Central memory CD8-positive, alpha-beta T cell (primary cell): ENCODE data around the gene DLG5.

Source experiments
- ATAC-seq: fragments of 150-1000 bp; cut with Tn5 transposase; replicated peaks from 2 replicates; pipeline ENCODE4 v1.10.0; 2022; ENCODE audit warnings: mild to moderate bottlenecking, moderate FRiP score, moderate number of reproducible peaks; ENCODE audit not compliant: poor library complexity, severe bottlenecking; ENCODE audit errors: extremely low read depth
- DNase-seq, 2 donors: peaks; one replicate each; pipeline ENCODE4 v3.0.0; 2021; ENCODE audit warnings: low spot score in 2 of 2
- H3K27ac Mint-ChIP-seq: one replicate; pipeline ENCODE4 v1.8.0; 2022; ENCODE audit warnings: low read depth, mild to moderate bottlenecking, moderate library complexity, mixed read lengths
- H3K27me3 Mint-ChIP-seq: one replicate; pipeline ENCODE4 v1.8.0; 2022; ENCODE audit warnings: mixed read lengths
- H3K36me3 Mint-ChIP-seq: one replicate; pipeline ENCODE4 v1.8.0; 2022; ENCODE audit warnings: mild to moderate bottlenecking, moderate library complexity, mixed read lengths; ENCODE audit not compliant: insufficient read depth
- H3K4me1 Mint-ChIP-seq: one replicate; pipeline ENCODE4 v1.8.0; 2022; ENCODE audit warnings: mixed read lengths
- H3K4me3 Mint-ChIP-seq: one replicate; pipeline ENCODE4 v1.8.0; 2022; ENCODE audit warnings: mild to moderate bottlenecking, moderate library complexity, mixed read lengths
- H3K9me3 Mint-ChIP-seq: one replicate; pipeline ENCODE4 v1.8.0; 2022; ENCODE audit warnings: mixed read lengths

Gene DLG5

DNA sequence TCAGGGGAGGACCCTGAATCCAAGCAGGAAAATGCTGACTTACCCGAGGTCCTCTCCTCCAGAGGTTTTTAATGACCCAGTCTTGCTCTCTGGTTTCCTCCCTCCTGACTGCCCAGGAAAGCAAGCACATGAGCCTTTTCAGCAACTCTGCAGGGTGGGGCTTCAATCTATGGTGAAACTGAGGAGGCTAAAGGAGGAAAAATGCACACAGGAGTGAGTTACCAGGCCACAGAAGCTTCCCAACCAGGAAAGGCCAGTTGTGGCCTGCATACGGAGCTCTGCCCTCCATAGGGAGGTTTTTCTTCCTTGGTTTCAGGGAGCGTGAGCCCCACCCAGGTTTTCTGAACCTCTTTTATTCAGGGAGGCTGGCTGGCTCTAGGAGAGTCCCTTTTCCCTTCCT, 14.1 kb upstream of the DLG5 start:
- H3K9me3 Mint-ChIP-seq: no peaks in the 10 kb centered on the region
- no peak for ATAC-seq

GRCh38 chr10:77940225-77940624, 13.7 kb upstream of the DLG5 start:
- DNase-seq: no peak
- no peak for ATAC-seq
- Mint-ChIP-seq H3K36me3 (no peaks in the 10 kb centered on the region), H3K27ac (no peak overlapping the region), H3K4me1 (no peaks in the 10 kb centered on the region), H3K4me3 (no peak overlapping the region), H3K27me3 (peaks cover 21% of the 10 kb centered on the region), H3K9me3 (no peaks in the 10 kb centered on the region)

More for the DNA sequence above, 14.1 kb upstream of the DLG5 start:
- Mint-ChIP-seq H3K27ac (no peak overlapping the region), H3K4me3 (no peak overlapping the region), H3K4me1 (no peaks in the 10 kb centered on the region), H3K27me3 (peaks cover 22% of the 10 kb centered on the region), H3K36me3 (no peaks in the 10 kb centered on the region)
- DNase-seq: no peak

DNA sequence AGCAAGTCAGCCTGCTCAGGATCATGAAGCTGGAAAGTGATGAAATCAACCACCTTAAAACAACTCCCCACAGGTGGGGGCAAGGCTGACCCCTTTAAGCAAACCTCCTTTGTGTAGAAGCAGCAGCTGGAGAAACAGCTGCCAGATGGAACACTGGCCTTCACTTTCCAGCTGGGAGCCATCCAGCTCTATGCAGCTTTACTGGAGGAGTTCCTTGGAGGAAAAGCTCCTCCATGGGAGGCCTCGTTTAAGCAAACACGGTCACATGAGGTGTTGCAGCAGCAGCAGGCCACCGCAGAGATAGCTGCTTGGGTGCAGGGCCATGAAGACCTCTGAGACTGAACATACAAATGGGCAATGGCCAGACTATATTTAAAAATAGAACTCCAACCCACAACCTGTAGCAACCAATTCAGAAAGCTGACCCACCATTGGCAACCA, 13.0 kb upstream of the DLG5 start:
- H3K4me3 Mint-ChIP-seq: no peak overlapping the region
- no peaks in the 10 kb centered on the region for H3K9me3 Mint-ChIP-seq
- DNase-seq: no peak
- H3K27ac Mint-ChIP-seq: no peak overlapping the region
- peaks cover 2% of the 10 kb centered on the region for H3K36me3 Mint-ChIP-seq
- H3K27me3 Mint-ChIP-seq: peaks cover 15% of the 10 kb centered on the region
- no peaks in the 10 kb centered on the region for H3K4me1 Mint-ChIP-seq
- no peak for ATAC-seq

- H3K27ac Mint-ChIP-seq: no peak overlapping the region
- H3K4me1 Mint-ChIP-seq: no peaks in the 10 kb centered on the region
- DNase-seq (no peak), ATAC-seq (no peak)
- H3K36me3 Mint-ChIP-seq: peaks cover 2% of the 10 kb centered on the region
- H3K27me3 Mint-ChIP-seq: no peaks in the 10 kb centered on the region
- no peak overlapping the region for H3K4me3 Mint-ChIP-seq
- H3K9me3 Mint-ChIP-seq: no peaks in the 10 kb centered on the region
Measured at GRCh38 chr10:77936697-77937567, 10.4 kb upstream of the DLG5 start.

GRCh38 chr10:77932016-77932715, 5.6 kb upstream of the DLG5 start:
- Mint-ChIP-seq H3K4me3 (no peak overlapping the region), H3K27ac (no peak overlapping the region), H3K9me3 (no peaks in the 10 kb centered on the region), H3K27me3 (peaks cover 27% of the 10 kb centered on the region), H3K4me1 (peaks cover 8% of the 10 kb centered on the region), H3K36me3 (peaks cover 2% of the 10 kb centered on the region)
- no peak for ATAC-seq
- DNase-seq: no peak

DNA sequence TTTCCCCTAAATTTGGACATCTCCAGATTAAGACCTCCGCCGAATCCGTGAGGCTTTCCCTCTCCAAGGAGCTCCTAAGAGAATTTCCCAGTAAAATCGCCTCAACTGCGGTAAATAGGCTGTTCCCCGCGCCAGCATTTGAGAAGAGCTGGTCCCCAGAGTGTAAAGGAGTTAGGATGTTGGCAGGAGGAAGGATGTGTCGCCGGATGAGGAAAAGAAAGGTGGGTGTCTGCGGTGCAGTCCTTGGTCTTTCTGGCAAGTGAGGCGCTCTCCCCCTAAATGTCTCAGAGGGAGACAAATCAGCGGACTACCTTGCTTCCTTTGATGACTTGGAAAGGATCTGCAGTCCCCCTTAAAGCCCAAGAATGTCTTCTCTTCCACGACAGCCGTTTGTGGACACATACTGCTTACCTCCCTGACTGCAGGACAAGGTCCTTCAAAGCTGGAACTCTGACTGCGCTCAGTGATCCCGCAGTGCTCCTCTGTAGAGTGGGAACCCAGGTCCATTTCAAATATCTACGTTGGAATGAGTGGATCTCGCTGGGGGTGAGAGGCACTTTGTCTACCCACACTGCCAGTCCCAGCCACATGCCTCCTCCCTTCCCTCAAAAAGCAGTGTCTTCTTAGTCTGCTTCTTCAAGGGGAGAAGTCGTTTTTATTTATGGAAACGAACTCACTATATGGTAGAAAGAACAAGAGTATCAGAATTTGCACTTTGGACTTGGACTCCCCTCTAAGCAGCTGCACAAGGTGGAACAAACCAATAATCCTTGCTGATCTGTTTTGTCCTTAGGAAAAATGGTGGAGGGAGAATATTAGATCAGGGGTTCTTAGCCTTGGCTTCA, 1.1 kb upstream of the DLG5 start:
- peaks cover 45% of the 10 kb centered on the region for H3K27me3 Mint-ChIP-seq
- H3K4me1 Mint-ChIP-seq: peaks cover 24% of the 10 kb centered on the region
- no peak for DNase-seq
- H3K36me3 Mint-ChIP-seq: no peaks in the 10 kb centered on the region
- H3K4me3 Mint-ChIP-seq: peak overlapping the region; percentile 76
- ATAC-seq: no peak
- H3K9me3 Mint-ChIP-seq: no peaks in the 10 kb centered on the region
- no peak overlapping the region for H3K27ac Mint-ChIP-seq

- peak overlapping the region; percentile 65 for H3K4me3 Mint-ChIP-seq
- no peaks in the 10 kb centered on the region for H3K9me3 Mint-ChIP-seq
- ATAC-seq (peak; percentile 61), DNase-seq (peak in 1 of 2 donors; percentile 13)
- H3K27ac Mint-ChIP-seq: no peak overlapping the region
- H3K27me3 Mint-ChIP-seq: peaks cover 45% of the 10 kb centered on the region
- H3K36me3 Mint-ChIP-seq: peaks cover 1% of the 10 kb centered on the region
- H3K4me1 Mint-ChIP-seq: peaks cover 34% of the 10 kb centered on the region
Measured at GRCh38 chr10:77925795-77926565, 575 bp downstream of the DLG5 start.

GRCh38 chr10:77925410-77925794, 1.2 kb downstream of the DLG5 start:
- Mint-ChIP-seq H3K9me3 (no peaks in the 10 kb centered on the region), H3K4me1 (peaks cover 39% of the 10 kb centered on the region), H3K36me3 (peaks cover 1% of the 10 kb centered on the region), H3K4me3 (peak overlapping the region; percentile 65), H3K27ac (peak overlapping the region; percentile 35), H3K27me3 (peaks cover 45% of the 10 kb centered on the region)
- ATAC-seq (no peak), DNase-seq (no peak)

DNA sequence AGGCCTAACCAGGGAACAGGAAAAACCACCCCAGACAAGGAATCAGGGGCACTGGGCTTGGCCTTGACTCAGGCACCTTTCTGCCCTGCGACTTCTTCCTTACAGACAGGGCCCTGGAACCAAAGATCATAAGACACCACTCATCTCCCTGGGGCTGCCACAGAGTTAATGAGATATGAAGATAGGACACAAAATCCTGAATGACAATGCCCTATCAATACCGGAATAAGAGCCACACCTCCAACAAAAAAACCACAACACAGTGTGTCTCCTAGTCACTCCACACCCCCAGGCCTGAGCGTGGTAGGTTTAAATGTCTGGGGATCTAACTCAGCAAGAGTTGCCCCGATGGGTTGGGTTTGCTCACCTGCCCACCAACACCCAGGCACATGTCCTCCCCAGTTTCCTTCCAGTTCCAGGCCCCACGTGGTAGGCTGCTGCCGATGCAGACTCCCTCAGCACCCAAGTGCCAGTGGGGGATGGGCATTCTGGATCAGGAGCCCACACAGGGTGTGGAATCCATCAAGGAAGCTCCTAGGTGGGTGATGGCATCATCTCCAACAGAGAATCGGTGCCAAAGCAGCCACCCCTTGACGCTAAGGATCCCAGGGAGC, 3.9 kb downstream of the DLG5 start:
- Mint-ChIP-seq H3K27ac (no peak overlapping the region), H3K4me1 (peaks cover 35% of the 10 kb centered on the region), H3K27me3 (peaks cover 23% of the 10 kb centered on the region), H3K36me3 (peaks cover 1% of the 10 kb centered on the region), H3K9me3 (no peaks in the 10 kb centered on the region), H3K4me3 (no peak overlapping the region)
- ATAC-seq: no peak
- no peak for DNase-seq

DNA sequence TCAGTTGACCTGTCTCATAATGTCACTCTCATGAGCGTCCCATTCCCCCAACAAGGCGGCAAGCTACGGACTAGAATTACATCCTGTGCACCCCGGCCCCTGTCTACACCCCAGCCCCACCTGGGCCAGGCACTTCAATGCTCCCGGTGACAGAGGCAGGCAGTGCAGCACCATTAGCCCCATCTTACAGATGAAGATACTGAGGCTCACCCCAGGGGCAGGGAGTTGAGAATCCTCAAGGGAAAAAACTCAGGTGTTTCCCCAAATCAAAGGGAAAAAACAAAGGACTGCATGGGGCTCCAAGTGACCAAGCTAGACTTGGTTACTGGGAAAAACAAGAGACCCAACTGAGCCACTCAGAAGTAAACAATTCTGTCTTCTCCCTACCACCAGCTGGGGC, 4.5 kb downstream of the DLG5 start:
- no peak overlapping the region for H3K4me3 Mint-ChIP-seq
- no peaks in the 10 kb centered on the region for H3K9me3 Mint-ChIP-seq
- no peak overlapping the region for H3K27ac Mint-ChIP-seq
- peaks cover 30% of the 10 kb centered on the region for H3K4me1 Mint-ChIP-seq
- DNase-seq (no peak), ATAC-seq (no peak)
- H3K27me3 Mint-ChIP-seq: peaks cover 17% of the 10 kb centered on the region
- H3K36me3 Mint-ChIP-seq: peaks cover 1% of the 10 kb centered on the region

GRCh38 chr10:77921395-77921794, 5.2 kb downstream of the DLG5 start:
- Mint-ChIP-seq H3K36me3 (peaks cover 1% of the 10 kb centered on the region), H3K9me3 (no peaks in the 10 kb centered on the region), H3K4me3 (no peak overlapping the region), H3K27me3 (peaks cover 17% of the 10 kb centered on the region), H3K4me1 (peaks cover 30% of the 10 kb centered on the region), H3K27ac (peak overlapping the region; percentile 52)
- DNase-seq (no peak), ATAC-seq (no peak)
